ENCODE measurements around the gene ARF1.

ARF1 gene

GRCh38 chr1:228050571-228051231 is 31.8 kb upstream of the ARF1 start:
- no peak for DNase-seq

- no peak for DNase-seq
Observed at GRCh38 chr1:228058172-228058948, 24.1 kb upstream of the ARF1 start.

GRCh38 chr1:228058949-228059633 is 23.4 kb upstream of the ARF1 start:
- no peak for DNase-seq

GRCh38 chr1:228059634-228060457 is 22.7 kb upstream of the ARF1 start:
- peak; percentile 56 for DNase-seq

GRCh38 chr1:228060458-228061190 is 21.9 kb upstream of the ARF1 start:
- DNase-seq = no peak

GRCh38 chr1:228061411-228062084 is 21.0 kb upstream of the ARF1 start:
- DNase-seq = no peak

- DNase-seq = no peak
Observed at GRCh38 chr1:228062085-228062791, 20.3 kb upstream of the ARF1 start.

- DNase-seq = no peak
Observed at GRCh38 chr1:228062812-228063211, 19.7 kb upstream of the ARF1 start.

- no peak for DNase-seq
Observed at GRCh38 chr1:228063251-228064191, 19.0 kb upstream of the ARF1 start.

GRCh38 chr1:228064296-228064695 is 18.2 kb upstream of the ARF1 start:
- DNase-seq = no peak

- no peak for DNase-seq
Observed at GRCh38 chr1:228064741-228065542, 17.6 kb upstream of the ARF1 start.

GRCh38 chr1:228065543-228066347 is 16.8 kb upstream of the ARF1 start:
- no peak for DNase-seq

GRCh38 chr1:228066416-228066815 is 16.1 kb upstream of the ARF1 start:
- DNase-seq = no peak

GRCh38 chr1:228066891-228067654 is 15.4 kb upstream of the ARF1 start:
- DNase-seq = no peak

- DNase-seq = no peak
Observed at GRCh38 chr1:228068359-228068758, 14.1 kb upstream of the ARF1 start.

GRCh38 chr1:228070173-228070572 is 12.3 kb upstream of the ARF1 start:
- no peak for DNase-seq

GRCh38 chr1:228070851-228071250 is 11.7 kb upstream of the ARF1 start:
- no peak for DNase-seq
